ENCODE measurements around the gene DPF3. TPM values are rescaled to one million over a fixed set of nuclear protein-coding genes. Genes with fewer than 3 reads are reported as not detected.

Gene DPF3
- total and polyA plus RNA-seq, 2 of the 13 experiments (the other 11 are each of a cell fraction or from before 2014, with no cell fraction given), result 0.09 to 0.60 TPM

GRCh38 chr14:72926292-72927028 is 32.6 kb upstream of the DPF3 start, which contains the start of gene DCAF4 (continued):
- TF ChIP-seq, protein P1, sequence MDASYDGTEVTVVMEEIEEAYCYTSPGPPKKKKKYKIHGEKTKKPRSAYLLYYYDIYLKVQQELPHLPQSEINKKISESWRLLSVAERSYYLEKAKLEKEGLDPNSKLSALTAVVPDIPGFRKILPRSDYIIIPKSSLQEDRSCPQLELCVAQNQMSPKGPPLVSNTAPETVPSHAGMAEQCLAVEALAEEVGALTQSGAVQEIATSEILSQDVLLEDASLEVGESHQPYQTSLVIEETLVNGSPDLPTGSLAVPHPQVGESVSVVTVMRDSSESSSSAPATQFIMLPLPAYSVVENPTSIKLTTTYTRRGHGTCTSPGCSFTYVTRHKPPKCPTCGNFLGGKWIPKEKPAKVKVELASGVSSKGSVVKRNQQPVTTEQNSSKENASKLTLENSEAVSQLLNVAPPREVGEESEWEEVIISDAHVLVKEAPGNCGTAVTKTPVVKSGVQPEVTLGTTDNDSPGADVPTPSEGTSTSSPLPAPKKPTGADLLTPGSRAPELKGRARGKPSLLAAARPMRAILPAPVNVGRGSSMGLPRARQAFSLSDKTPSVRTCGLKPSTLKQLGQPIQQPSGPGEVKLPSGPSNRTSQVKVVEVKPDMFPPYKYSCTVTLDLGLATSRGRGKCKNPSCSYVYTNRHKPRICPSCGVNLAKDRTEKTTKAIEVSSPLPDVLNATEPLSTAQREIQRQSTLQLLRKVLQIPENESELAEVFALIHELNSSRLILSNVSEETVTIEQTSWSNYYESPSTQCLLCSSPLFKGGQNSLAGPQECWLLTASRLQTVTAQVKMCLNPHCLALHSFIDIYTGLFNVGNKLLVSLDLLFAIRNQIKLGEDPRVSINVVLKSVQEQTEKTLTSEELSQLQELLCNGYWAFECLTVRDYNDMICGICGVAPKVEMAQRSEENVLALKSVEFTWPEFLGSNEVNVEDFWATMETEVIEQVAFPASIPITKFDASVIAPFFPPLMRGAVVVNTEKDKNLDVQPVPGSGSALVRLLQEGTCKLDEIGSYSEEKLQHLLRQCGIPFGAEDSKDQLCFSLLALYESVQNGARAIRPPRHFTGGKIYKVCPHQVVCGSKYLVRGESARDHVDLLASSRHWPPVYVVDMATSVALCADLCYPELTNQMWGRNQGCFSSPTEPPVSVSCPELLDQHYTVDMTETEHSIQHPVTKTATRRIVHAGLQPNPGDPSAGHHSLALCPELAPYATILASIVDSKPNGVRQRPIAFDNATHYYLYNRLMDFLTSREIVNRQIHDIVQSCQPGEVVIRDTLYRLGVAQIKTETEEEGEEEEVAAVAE (CRISPR knock-in tag; IDR thresholded peaks at IDR 0.05; ENCODE audit: borderline replicate concordance), result no peak
- TF ChIP-seq, protein P2, sequence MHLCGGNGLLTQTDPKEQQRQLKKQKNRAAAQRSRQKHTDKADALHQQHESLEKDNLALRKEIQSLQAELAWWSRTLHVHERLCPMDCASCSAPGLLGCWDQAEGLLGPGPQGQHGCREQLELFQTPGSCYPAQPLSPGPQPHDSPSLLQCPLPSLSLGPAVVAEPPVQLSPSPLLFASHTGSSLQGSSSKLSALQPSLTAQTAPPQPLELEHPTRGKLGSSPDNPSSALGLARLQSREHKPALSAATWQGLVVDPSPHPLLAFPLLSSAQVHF (CRISPR knock-in tag; IDR thresholded peaks at IDR 0.05), result no peak
- TF ChIP-seq ZFAT (CRISPR knock-in tag; conservative IDR thresholded peaks at IDR 0.05), result no peak
- peak; percentile 57; the same call in 1 of the 2 replicates for TF ChIP-seq HOXA5 (CRISPR knock-in tag; IDR thresholded peaks at IDR 0.05)
- no peak for TF ChIP-seq ZNF788 (CRISPR knock-in tag; IDR thresholded peaks at IDR 0.05; ENCODE audit: borderline replicate concordance)
- no peak for TF ChIP-seq ZNF652 (CRISPR knock-in tag; IDR thresholded peaks at IDR 0.05; ENCODE audit: borderline replicate concordance, low read depth)
- TF ChIP-seq HBP1 (CRISPR knock-in tag; IDR thresholded peaks at IDR 0.05; ENCODE audit: low read depth), result no peak
- peak; percentile 64; the same call in 1 of the 2 replicates for TF ChIP-seq YEATS4 (CRISPR knock-in tag; IDR thresholded peaks at IDR 0.05; ENCODE audit: borderline replicate concordance)
- no peak for TF ChIP-seq ZNF253 (CRISPR knock-in tag; IDR thresholded peaks at IDR 0.05; ENCODE audit: borderline replicate concordance)
- no peak for TF ChIP-seq ZBTB7A (CRISPR knock-in tag; IDR thresholded peaks at IDR 0.05)
- no peak for TF ChIP-seq PPARG (CRISPR knock-in tag; conservative IDR thresholded peaks at IDR 0.05)
- TF ChIP-seq ZNF567 (CRISPR knock-in tag; IDR thresholded peaks at IDR 0.05; ENCODE audit: borderline replicate concordance), result no peak
- no peak for TF ChIP-seq PRPF4 (IDR thresholded peaks at IDR 0.05; ENCODE audit: low read depth, low read length, poor library complexity, severe bottlenecking)
- TF ChIP-seq ARID4A (CRISPR knock-in tag; IDR thresholded peaks at IDR 0.05; ENCODE audit: borderline replicate concordance), result peak; percentile 97
- TF ChIP-seq ZNF256 (CRISPR knock-in tag; conservative IDR thresholded peaks at IDR 0.05), result no peak
- no peak for TF ChIP-seq ZNF619 (CRISPR knock-in tag; IDR thresholded peaks at IDR 0.05)
- TF ChIP-seq, protein P3, sequence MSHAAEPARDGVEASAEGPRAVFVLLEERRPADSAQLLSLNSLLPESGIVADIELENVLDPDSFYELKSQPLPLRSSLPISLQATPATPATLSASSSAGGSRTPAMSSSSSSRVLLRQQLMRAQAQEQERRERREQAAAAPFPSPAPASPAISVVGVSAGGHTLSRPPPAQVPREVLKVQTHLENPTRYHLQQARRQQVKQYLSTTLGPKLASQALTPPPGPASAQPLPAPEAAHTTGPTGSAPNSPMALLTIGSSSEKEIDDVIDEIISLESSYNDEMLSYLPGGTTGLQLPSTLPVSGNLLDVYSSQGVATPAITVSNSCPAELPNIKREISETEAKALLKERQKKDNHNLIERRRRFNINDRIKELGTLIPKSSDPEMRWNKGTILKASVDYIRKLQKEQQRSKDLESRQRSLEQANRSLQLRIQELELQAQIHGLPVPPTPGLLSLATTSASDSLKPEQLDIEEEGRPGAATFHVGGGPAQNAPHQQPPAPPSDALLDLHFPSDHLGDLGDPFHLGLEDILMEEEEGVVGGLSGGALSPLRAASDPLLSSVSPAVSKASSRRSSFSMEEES (CRISPR knock-in tag; IDR thresholded peaks at IDR 0.05), result no peak
